ENCODE data around the gene TFAP2B.

Gene TFAP2B

DNA sequence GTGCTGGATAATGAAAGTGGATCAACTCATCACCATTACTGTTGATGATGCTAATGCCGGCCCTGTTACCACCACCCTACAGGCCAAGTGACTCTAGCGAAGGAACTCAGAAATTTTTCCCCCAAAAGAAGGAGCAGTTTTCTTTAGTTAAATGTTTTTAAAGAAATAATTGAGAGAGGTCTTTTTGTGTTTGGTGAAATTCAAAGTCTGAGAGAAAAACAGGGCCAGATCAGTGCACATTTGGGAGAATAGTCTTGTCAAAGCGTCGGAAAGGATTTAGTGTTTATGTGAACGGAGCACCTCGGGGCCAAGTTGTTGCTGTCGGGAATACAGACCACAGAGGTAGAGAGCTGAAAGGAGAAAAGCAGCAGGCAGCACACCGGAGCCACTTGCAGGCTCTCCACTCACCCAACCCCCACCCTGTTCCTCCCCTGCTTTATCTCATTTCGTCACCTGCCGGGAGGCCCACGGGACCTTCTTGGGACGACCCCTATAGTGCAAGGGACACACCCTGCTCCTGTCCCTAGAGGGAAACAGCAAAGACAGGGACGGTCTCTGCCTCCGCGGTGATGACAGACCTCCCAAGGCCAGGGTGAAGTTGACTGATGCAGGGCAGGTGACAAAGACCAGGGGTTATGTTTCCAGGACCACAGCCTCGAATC is 6.8 kb downstream of the TFAP2B start:
- DNase-seq: no peak

DNA sequence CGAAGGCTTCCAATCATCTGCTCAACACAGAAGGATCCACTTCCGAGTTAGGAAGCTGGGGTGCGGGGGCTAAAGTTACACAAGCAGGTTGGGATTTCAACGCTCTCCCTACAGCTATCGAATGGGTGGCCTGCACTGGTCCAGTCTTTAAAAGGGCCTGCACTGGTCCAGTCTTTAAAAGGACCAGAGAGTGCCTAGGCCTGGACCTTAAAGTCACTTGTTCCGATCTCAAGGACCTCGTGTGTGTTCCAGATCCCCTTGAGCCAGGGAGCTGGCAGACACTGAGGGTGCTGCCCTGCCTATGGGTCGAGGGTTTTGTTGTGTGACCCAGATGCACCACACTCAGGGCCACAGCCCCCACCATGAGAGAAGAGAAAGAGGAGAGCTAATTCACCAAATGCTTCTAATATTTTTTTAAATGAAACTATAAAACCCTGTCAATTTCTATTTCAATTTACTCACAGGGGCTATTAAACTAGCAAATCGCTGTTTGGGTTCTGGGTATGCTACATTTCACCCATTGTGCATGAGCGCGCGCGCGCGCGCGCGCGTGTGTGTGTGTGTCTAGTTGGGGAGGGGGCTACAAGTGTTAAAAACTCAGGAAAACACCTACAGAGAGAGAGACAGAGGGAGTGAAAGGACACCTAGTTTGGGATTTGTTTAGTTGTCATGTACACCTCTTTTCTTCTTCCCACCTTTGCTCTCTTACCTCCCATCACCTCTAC is 7.5 kb downstream of the TFAP2B start:
- no peak for DNase-seq

DNA sequence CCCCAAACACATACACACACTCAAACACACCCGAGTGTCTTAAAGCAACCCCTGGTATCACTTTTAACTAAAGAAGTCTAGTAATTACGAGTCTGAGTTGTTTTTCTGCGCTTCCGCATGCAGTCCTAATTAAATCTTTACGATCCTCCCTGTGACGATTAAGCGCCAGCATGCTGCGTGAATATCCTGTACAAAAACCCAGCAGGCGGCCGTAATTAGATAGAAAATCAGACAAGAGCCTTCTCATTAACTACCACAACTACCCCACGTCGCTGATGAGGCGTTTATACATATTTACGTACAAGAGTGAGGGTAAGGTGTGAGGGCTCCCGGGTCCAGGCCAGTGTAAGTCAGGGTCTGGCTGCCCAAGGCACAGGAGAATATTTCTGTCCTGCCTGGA is 8.1 kb downstream of the TFAP2B start:
- DNase-seq: no peak

DNA sequence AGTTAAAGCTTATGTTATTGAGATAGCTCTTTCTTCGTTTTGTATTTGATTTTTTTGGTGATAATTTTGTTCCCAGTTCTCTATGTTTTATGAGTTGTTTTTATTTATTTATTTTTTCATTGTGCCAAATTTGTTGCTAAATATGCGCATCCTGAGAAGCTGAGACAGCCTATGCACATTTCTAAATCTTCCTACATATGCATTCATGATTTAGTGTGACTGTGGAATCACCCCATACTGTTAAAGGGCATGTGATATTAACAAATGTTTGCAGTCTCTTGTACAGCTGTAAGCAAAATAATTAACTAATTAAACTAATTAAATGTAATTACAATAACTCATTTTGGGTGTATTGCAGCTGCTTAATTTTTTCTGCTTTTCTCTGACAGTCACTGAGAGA is 10.4 kb downstream of the TFAP2B start:
- no peak for DNase-seq

DNA sequence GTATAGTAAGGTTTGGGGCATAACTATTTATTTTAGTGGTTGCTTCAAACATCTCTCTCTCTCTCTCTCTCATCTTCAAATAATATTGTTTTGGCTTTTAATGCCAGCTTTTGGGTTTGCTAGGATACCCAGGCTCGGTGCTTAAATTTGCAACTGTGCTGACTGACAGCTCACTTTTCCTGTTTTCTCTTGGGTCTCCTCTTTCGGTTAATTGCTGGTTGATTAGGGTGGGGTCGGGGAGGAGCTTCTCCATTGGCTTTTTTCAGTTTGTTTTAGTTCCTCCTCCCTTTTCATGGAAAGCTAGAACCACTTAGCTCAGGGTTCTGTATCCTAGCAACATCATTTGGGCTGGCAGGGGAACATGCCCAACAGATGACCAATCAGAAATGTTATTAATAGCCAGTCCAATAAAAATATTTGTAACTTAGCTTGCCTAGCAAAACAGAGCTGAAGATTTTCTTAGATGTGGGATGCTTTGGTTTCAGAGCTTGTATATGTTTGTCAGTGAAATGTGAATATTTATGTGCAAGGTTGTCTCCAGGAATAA is 11.3 kb downstream of the TFAP2B start:
- DNase-seq: no peak

DNA sequence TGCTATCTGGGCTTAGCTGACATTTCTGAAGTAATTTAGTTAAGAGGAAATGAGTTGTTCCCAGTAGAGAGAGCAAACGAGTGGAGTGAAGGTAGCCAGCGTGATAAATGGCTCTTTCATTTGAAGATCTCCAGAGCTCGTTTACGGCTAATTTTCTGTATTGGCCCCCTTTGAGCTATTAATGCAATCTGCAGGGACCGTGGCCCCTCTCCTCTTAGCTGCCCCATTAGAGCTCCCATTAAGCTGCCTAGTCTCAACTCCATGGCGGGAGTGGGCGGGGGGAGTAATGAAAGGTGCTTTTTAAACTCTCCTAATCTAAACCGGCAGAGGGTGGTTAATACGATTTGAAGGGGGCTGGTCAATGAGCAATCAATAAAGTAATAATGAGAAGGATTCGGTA is 12.5 kb downstream of the TFAP2B start:
- DNase-seq: no peak

DNA sequence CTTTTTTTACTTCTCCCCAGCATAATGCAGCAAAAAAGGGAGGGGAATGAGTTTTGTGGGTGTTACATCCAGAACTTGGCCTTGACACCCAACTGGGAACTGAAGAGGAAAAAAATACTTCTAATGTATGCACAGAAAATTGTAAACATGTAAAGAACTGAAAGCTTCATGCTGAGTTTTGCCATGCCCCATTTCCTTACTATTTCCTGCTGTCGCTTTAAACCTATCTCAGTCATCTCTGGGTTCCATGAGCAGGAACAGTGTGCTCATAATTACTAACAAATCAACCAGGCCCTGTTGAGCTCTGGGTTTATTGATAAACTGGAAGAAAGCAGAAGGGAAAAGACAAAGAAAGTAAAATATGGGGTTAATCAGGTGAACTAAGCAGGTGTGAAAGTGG is 14.2 kb downstream of the TFAP2B start:
- DNase-seq: no peak

DNA sequence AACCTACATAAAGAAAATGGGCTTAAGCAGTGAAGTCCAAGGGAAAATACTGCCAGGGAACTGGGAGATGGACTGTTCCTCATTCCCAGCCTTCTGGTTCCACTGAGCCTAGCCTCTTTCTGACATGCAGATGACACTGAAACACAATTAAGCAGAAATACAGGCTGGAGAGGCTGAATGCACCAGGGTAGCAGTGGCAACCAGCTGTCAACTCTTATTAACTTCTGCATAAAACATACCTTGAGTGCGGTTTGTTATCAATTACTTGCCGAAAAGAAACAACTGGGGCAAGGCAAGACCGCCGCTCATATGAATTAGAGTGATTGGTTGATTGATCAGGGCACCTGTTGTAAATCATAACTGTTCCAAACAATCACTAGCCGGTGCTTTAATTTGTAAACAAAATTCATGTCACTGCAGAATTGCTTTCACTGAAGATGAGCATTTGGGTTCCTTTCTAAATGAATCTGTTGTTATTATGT is 16.3 kb downstream of the TFAP2B start:
- no peak for DNase-seq

DNA sequence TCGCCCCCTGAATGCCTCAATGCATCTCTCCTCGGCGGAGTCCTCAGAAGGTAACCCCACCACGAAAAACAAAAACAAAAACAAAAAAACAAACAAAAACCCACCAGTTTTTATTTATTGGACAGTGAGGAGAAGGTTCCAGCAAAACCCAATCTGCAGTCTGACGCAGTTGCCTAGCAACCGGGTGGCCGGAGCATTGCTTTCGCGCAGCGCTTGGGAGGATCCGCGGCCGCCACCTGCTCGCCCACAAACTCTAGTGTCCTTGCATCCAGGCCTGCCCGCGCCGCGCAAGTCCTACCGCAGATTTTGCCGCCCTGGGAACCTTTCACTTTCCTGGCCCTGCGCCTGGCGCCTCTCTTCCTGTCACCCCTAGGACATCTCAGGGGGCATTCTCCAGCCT is 17.6 kb downstream of the TFAP2B start:
- DNase-seq: no peak

DNA sequence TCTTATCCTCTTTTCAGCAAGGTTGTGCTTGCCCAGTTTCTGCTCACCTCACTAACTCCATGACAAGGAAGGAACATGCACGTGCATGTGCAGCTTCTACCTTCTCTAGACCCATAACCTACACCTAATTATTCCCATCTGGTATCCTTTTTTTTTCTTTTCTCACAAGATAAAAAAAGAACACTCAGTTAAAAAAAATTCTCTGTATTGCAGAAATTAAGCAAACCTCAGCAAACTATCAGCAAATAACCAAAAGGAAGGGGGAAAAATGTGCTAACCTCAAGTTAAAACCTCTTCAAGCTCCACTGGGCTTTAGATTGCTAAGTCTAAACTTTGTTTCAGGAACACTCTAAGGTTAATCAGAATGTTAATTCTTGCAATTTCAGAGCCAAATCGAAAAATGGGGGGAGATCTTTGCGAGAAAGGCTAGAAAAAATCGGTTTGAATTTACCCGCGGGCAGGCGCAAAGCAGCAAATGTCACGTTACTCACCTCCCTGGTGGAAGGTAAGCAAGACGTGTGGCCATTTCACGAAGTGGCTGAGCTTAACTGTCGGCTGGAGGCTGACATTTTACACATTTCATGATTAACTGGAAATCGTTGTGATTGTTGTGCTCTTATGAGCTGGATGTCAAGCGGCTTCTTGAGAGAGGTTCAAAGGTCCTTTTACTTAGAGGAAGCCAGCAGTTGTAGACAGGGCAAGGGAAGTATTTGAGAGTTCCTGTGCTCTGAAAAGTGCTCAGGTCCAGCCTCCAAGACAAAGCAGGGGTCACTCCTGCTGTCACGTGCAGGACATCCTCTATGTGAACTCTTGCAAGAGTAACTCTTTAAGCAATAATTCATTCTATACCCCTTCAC is 19.1 kb downstream of the TFAP2B start:
- DNase-seq: no peak

DNA sequence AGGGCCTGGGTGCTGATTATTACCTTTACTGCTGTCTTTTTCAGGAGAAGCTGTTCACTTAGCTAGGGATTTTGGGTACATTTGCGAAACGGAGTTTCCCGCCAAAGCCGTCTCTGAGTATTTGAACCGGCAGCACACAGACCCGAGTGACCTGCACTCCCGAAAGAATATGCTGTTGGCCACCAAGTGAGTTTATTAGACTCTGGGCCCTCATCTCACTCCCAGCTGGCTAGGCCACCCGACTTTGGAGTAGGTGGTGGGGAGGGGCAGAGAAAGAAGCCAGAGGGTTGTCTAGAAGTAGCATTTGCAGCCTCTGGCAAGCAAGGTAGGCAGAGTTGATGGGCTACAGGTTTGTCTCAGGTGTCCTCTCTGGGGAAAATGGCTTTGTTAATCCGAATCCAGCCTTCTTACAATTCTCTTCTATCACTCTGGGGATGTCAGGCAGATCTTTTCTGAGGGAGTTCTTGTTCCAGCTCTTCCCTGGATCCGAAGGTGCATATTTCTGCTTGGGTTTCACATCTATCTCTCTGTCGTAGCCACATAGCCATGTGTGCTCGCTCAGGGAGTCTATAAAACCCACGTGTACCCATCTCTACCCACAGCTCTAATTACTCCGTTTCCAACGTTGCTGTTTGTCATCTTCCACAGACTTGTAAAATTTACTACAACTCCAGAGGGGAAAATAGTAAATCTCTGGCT is 21.6 kb downstream of the TFAP2B start:
- no peak for DNase-seq

DNA sequence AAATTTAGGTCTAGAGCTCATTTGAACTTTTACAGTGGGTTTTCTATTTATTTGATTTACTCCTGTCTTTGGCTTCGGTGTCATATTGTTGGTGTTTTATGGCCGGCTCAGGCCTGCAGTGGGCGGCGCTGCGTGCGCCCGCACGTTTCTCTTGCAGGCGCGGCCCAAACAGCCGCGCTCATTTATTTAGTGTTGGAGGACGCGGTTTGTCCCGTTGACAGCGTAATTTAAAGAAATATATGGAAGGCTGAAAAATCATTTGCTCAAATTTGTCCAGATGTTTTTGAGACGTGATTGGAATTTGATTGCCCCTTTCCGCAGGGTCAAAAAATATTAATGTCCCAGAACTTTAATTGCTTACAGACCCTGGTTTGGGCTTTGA is 22.1 kb downstream of the TFAP2B start:
- no peak for DNase-seq

DNA sequence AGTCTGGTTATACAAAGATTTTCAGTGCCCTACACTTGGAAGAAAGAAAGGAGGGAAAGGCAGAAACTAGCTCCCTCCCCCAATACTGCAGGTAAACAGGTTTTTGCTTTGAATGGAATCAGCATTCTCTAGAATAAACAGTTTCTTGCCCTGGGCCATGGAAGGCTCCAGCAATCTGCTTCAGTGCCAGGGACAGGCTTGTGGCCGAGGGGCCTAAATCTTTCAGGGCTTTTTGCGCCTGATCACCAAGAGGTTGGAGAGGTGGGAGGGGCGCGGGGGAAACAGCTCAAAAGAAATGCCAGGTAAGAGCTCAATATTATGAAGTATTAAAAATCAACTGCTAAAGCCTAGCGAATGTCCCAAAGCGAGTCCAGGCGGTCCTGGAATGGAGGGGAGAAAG is 23.8 kb downstream of the TFAP2B start:
- DNase-seq: no peak

DNA sequence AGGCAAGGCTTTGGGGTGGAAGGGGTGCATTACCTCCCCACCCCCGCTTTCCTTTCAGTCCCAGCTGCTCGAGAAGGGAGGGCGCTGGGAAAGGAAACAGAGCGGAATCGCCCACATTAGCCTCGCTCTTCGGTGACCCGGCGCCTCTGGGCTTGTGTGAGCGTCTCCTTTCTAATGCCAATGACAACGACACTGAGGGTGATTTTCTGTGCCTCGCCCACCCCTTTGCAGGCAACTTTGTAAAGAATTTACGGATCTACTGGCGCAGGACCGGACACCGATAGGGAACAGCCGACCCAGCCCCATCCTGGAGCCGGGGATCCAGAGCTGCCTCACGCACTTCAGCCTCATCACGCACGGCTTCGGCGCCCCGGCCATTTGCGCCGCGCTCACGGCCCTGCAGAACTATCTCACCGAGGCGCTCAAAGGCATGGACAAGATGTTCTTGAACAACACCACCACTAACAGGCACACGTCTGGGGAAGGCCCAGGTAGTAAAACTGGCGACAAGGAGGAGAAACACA is 24.3 kb downstream of the TFAP2B start:
- no peak for DNase-seq

DNA sequence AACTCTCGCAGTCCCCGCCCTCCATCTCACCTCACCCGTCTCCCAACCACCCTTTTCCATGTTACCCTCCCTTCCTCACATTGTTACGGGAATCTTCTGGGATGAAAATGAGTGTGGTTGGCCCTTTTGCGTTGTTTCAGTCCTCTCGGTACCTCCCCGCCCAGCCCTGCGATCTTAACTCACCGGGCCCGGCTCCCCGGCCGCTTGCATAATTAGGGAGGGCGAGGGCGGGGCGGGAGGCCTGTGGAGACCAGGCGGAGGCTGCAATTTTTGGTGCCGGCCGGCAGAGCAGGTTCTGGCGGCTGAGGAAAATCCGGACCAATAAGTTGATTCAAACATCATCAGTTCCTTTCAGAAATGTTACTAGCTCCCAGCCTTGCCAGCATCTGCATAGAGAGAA is 25.2 kb downstream of the TFAP2B start:
- DNase-seq: no peak

DNA sequence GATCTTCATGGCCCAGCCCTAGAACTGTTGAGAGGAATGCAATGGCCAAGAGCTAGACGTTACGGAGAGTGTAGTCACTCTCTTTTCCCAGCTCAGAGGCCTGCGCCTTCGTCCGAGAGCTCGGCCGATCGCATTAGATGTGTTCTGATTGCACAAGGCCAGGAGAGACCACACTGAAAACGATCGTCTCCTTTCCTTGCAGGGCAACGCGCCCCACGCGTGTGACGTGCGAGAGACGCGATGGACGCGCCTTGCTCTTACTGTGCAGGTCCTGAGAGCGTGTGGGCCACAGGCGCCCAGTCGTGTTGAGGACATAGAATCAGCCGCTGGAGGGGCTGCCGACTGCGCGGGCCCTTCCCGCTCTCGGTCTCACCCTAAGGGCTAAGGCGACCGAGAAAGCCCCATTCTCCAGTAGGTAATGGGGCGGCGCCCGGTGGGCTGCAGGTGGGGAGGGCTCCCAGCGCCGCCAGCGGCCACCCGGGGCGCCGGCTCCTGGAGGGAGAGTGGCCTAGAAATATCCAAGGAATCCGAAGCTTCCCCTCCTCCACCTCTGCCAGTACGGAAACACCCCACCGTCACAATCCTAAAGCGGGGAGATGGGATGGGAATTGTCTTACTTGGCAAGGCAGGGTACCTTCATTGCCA is 26.9 kb downstream of the TFAP2B start:
- no peak for DNase-seq

DNA sequence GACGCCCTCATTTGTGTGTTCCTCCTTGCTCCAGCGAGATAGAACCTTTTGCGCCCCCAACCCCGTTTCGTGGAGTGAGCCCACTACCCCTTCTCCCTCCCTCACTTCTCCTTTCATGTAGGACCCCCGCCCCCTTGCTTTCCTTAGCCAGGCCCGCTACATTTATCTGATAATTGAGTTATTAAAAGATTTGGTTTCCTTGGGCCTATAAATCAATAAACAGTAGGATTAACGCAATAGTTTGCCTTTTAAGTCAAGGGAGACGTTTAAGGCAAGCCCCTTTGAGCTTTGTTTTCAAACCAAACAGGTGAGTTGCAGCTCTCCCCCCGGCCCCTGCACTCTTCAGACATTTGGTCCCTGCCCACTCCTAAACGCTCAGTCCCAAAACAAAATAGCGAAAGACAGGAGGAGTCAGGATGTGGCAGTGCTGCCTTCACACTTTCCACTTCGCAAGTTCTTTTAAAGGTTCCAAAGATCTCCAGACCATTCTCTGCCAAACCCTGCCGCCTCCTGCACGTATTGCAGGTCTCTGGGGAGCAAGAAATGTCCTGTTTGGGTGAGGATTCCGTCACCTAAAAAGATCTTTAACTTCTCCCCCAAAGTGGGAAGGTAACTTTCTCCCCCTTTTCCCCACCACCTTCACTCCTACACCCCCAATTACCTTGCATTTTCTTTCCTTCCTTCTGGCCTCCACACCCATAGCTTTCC is 27.6 kb downstream of the TFAP2B start:
- DNase-seq: no peak

DNA sequence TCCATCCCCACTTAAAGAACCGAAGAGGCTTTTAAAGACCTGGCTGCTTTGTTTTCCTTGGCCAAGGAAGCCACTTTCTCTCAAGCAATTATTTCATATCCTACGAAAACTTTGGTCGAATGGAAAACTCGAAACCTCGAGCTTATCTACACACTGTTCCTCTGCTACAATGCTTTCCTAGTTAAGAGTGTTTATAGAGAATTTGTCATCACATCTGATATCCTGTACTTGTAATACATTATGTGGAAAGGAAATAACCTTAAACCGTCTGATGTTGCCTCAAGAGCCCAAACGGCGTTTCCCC is 28.1 kb downstream of the TFAP2B start:
- DNase-seq: no peak

DNA sequence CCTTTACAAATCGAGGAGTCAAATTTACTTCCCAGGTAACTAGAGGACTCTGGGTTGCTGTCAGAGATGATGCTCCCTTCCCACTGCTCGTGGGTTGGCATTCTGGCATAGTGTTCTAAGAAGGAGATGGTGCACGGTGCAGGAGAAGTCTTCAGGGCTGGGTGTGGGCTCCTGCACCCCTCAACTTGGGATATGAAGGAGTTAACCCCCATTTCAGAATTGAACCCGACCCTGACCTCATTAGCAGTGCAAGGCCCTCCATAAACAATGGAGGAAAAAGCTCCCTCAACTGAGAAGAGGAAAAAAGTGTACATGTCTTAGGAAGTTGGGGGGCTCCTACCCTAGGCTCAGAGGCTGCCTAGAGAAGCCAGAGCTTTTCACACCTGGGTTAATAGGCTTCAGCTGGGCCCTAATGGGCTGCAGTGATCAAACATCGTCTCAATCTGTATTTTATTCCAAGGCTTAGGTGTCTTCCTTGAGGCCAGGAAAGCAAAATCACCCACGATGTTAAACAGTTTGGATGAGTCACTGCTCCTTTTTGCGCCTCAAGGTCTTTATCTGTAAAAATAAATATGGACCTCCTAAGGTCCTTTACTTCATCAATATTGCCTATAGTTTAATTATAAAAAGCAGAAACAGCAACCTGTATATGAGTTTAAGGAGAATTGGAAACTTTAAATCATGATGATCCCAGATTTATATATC is 29.4 kb downstream of the TFAP2B start:
- DNase-seq: no peak

DNA sequence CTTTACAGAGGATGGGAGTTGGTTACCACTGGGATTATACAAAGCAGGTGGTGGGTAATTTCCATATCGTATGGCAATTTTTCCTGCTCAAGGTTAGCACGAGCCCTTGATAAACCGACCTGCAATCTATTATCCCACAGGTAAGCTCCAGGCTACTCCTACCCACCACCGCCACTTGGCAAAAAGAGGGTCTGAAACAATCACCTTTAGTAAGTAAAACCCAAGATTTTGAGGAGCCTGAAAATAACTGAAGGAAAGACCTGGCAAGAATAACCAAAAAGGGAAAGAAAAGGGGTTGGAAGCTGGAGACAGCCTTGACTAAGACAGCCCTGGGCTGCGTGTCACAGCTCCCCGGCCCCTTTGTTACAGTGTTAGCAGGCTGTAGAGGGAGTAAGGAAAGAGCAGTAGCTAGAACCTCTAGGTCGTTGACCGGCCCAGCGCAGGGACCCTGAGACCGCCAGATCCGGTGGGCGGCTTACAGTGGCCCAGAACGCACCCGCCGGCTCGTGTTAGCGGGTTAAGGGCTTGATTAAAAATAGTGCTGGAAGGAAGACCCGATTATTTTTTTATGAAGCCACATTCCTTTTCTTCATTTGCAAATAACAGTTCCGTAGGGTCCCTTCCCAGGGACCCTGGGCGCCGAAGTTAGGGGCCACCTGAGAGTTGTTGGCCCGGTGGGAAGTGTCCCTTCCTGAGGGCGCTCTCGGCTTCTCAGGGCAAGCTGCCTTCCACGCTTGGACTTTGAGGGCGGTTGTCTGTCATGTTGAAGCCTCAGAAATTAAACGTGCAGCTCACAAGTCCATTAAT is 30.5 kb downstream of the TFAP2B start:
- no peak for DNase-seq
